K562 (cell line): ENCODE results near the gene ARPC1A. TPM values are rescaled to one million over a fixed set of nuclear protein-coding genes. Genes with fewer than 3 reads are reported as not detected.

Experiments
- ATAC-seq: fragments of 200-7000 bp; cut with Tn5 transposase; 3 replicates; pipeline ENCODE4 v1.9.1; 2020; ENCODE audit warnings: moderate library complexity
- BruUV-seq: library from RNA; stranded (reverse); fragments of 400-500 nt; replicated peaks from 2 replicates; lab custom pipeline; 2021; lab: Mats Ljungman, UMichigan
- CTCF ChIA-PET: fragments of 300-600 bp; formaldehyde crosslinking; extraction: SDS; loops from one replicate; lab custom pipeline; 2021; ENCODE audit warnings: low intra/inter-chr PET ratio; lab: Yijun Ruan, JAX
- POLR2A ChIA-PET: fragments of 300-600, 350-650 bp; sonication (Branson Sonifier 250); formaldehyde crosslinking; extraction: SDS; loops from one replicate; lab custom pipeline; 2021; ENCODE audit warnings: antibody characterized with exemption, inconsistent platforms; lab: Yijun Ruan, JAX
- DNase-seq, 4 experiments: peaks; one replicate each; pipeline versions ENCODE4 v3.0.0 to v3.0.0-alpha.2; 2011 to 2018; ENCODE audit warnings: low spot score in 3 of 4, mixed read lengths in 3 of 4; ENCODE audit errors: extremely low read depth in 1 of 4
- FAIRE-seq: peaks from 2 replicates; lab custom pipeline; 2011; peaks lifted over from hg19 to GRCh38; lab: Jason Lieb, UNC
- H2AFZ ChIP-seq: 2 replicates; pipeline ENCODE4 v1.6.0; 2011; ENCODE audit warnings: low read depth, low read length, control low read depth, inconsistent platforms
- H3K27ac ChIP-seq: fragments of 200-600 bp; 3 replicates; pipeline ENCODE4 v1.8.0; 2011; ENCODE audit warnings: low read depth, mild to moderate bottlenecking, control low read depth, inconsistent platforms, low read length, moderate library complexity, mixed read lengths; ENCODE audit errors: extremely low read depth
- H3K27me3 ChIP-seq, 2 experiments: fragments of 300-600 bp in 1 of 2; 2 replicates in 1 of 2; 3 replicates in 1 of 2; pipeline versions ENCODE4 v1.6.0 to v1.8.0; 2011; ENCODE audit warnings: inconsistent platforms in 2 of 2, low read length in 2 of 2, mild to moderate bottlenecking in 1 of 2, mixed read lengths in 1 of 2, moderate library complexity in 1 of 2; ENCODE audit not compliant: control insufficient read depth in 2 of 2, insufficient read depth in 2 of 2
- H3K36me3 ChIP-seq: fragments of 300-600 bp; 3 replicates; pipeline ENCODE4 v1.8.0; 2011; ENCODE audit warnings: mild to moderate bottlenecking, low read length, inconsistent platforms; ENCODE audit not compliant: control insufficient read depth, insufficient read depth
- H3K4me1 ChIP-seq, 2 experiments: fragments of 200-600 bp in 1 of 2; replicated peaks in 1 of 2; 2 replicates in 1 of 2; 3 replicates in 1 of 2; pipeline versions ENCODE4 v1.5.1 to v1.8.0; 2011; ENCODE audit warnings: inconsistent platforms in 2 of 2, low read length in 2 of 2, mild to moderate bottlenecking in 1 of 2, mixed read lengths in 1 of 2, moderate library complexity in 1 of 2; ENCODE audit not compliant: control insufficient read depth in 2 of 2, insufficient read depth in 2 of 2
- H3K4me2 ChIP-seq: 2 replicates; pipeline ENCODE4 v1.6.1; 2011; ENCODE audit warnings: low read length, control low read depth, inconsistent platforms, mixed read lengths; ENCODE audit not compliant: insufficient read depth
- H3K4me3 ChIP-seq: fragments of 200-600 bp; sonication (generic), shearing (Covaris generic); 2 replicates; pipeline ENCODE4 v1.5.1; 2016; ENCODE audit warnings: control low read depth, inconsistent platforms
- H3K79me2 ChIP-seq: fragments of 200-600 bp; 3 replicates; pipeline ENCODE4 v1.8.0; 2011; ENCODE audit warnings: low read length, inconsistent platforms; ENCODE audit not compliant: control insufficient read depth, insufficient read depth
- H3K9ac ChIP-seq, 2 experiments: 2 replicates each; pipeline versions ENCODE4 v1.6.0 to v1.6.1; 2011; ENCODE audit warnings: low read depth in 2 of 2, low read length in 2 of 2, control low read depth in 1 of 2, inconsistent platforms in 1 of 2, mild to moderate bottlenecking in 1 of 2, mixed read lengths in 1 of 2; ENCODE audit not compliant: insufficient read depth in 1 of 2
- H3K9me1 ChIP-seq: one replicate; pipeline ENCODE4 v1.6.0; 2011; ENCODE audit warnings: inconsistent platforms, mild to moderate bottlenecking, low read length, moderate library complexity; ENCODE audit not compliant: control insufficient read depth, insufficient read depth
- H3K9me3 ChIP-seq: replicated peaks from 2 replicates; pipeline ENCODE4 v1.5.1; 2011; ENCODE audit warnings: low read depth, low read length, inconsistent platforms; ENCODE audit not compliant: control insufficient read depth, insufficient read depth
- H4K20me1 ChIP-seq: replicated peaks from 2 replicates; pipeline ENCODE4 v1.6.1; 2011; ENCODE audit warnings: low read length, inconsistent platforms, mixed read lengths; ENCODE audit not compliant: control insufficient read depth, insufficient read depth
- C11orf30 ChIP-seq: fragments of 450-650 bp; IDR thresholded peaks from 2 replicates; pipeline ENCODE4 v1.6.1; 2016; ENCODE audit warnings: low read depth, mild to moderate bottlenecking
- ELF2 ChIP-seq: fragments of 250-450 bp; sonication (Bioruptor Pico); IDR thresholded peaks from 2 replicates; pipeline ENCODE4 v1.5.0; 2021; ENCODE audit warnings: mild to moderate bottlenecking
- GATAD2A ChIP-seq: fragments of 450-650 bp; IDR thresholded peaks from 2 replicates; pipeline ENCODE4 v1.6.1; 2017
- HBP1 ChIP-seq: fragments of 450-650 bp; formaldehyde crosslinking; IDR thresholded peaks from 2 replicates; pipeline ENCODE4 v1.4.0; 2022; ENCODE audit warnings: missing genetic modification characterization
- LCOR ChIP-seq: sonication (generic); formaldehyde crosslinking; IDR thresholded peaks from 2 replicates; pipeline ENCODE4 v1.8.0; 2022; ENCODE audit warnings: mild to moderate bottlenecking, missing genetic modification reagents
- MAX ChIP-seq: sonication (generic); formaldehyde crosslinking; IDR thresholded peaks from 2 replicates; pipeline ENCODE4 v1.9.0; 2022; ENCODE audit warnings: mild to moderate bottlenecking, missing genetic modification reagents
- MCM3 ChIP-seq: fragments of 450-650 bp; IDR thresholded peaks from 2 replicates; pipeline ENCODE4 v1.6.1; 2016
- RBM15 ChIP-seq: fragments of 200-400 bp; formaldehyde crosslinking; IDR thresholded peaks from 2 replicates; pipeline ENCODE4 v1.6.1; 2018; ENCODE audit warnings: mild to moderate bottlenecking, low read length, moderate library complexity; ENCODE audit not compliant: insufficient read depth
- RFX7 ChIP-seq: fragments of 250-450 bp; sonication (Bioruptor Pico); IDR thresholded peaks from 2 replicates; pipeline ENCODE4 v1.5.1; 2021; ENCODE audit warnings: mild to moderate bottlenecking
- SRSF3 ChIP-seq: fragments of 200-400 bp; formaldehyde crosslinking; IDR thresholded peaks from 2 replicates; pipeline ENCODE4 v1.6.1; 2016; ENCODE audit warnings: mild to moderate bottlenecking, low read length, moderate library complexity; ENCODE audit not compliant: insufficient read depth
- ZFPM2 ChIP-seq: fragments of 250-450 bp; sonication (Bioruptor Pico); IDR thresholded peaks from 2 replicates; pipeline ENCODE4 v1.5.1; 2022; ENCODE audit warnings: mild to moderate bottlenecking
- ZNF165 ChIP-seq: fragments of 250-450 bp; sonication (Bioruptor Pico); IDR thresholded peaks from 2 replicates; pipeline ENCODE4 v1.4.0; 2020; ENCODE audit warnings: borderline replicate concordance
- ZNF277 ChIP-seq: fragments of 250-450 bp; sonication (Bioruptor Pico); IDR thresholded peaks from 2 replicates; pipeline ENCODE4 v1.8.0; 2022; ENCODE audit warnings: inconsistent platforms, mild to moderate bottlenecking, moderate library complexity, borderline replicate concordance
- ZNF609 ChIP-seq: sonication (generic); formaldehyde crosslinking; IDR thresholded peaks from 2 replicates; pipeline ENCODE4 v1.8.1; 2023; ENCODE audit warnings: missing genetic modification reagents, mild to moderate bottlenecking, borderline replicate concordance
- WGBS: fragments of 100-300 bp; shearing (Covaris generic); methylation state at CpG from one replicate; pipeline ENCODE4 v1.1.6; 2016; ENCODE audit warnings: low coverage, mixed read lengths; ENCODE audit not compliant: insufficient coverage; ENCODE audit errors: missing lambda C conversion rate; 5-methylcytosine and 5-hydroxymethylcytosine counted together
- in situ Hi-C: fragments of 300-500 bp; cut with MboI; formaldehyde crosslinking; loops from 4 replicates; pipeline ENCODE4 v1.15.0; 2018; ENCODE audit warnings: inconsistent platforms, mixed read lengths
- intact Hi-C: fragments of 100-400 bp; cut with micrococcal nuclease; formaldehyde crosslinking; loops from 2 replicates; pipeline ENCODE4 v1.14.2; 2022
- polyA plus RNA-seq, 8 experiments: library from polyadenylated mRNA; depleted of rRNA in 4 of 8; stranded (reverse) in 5 of 8; unstranded in 3 of 8; fragments of >200 nt; fragmentation: Nextera tagmentation in 2 of 8; fragmentation: Illumina TruSeq in 1 of 8; extraction: Ambion mirVana in 2 of 8; extraction: Trizol in 1 of 8; gene quantifications; 2 replicates each; pipeline versions ENCODE4 v1.2.1 to v1.2.3, GENCODE V29; 2011 to 2014; ENCODE audit warnings: inconsistent platforms in 1 of 8, missing spikeins in 1 of 8
- total RNA-seq, 7 experiments: library from RNA; depleted of rRNA in 6 of 7; stranded (reverse); fragments of >200 nt in 6 of 7; fragmentation: Illumina TruSeq in 2 of 7; extraction: Trizol in 2 of 7; gene quantifications; 2 replicates each; pipeline versions ENCODE4 v1.2.1 to v1.2.3, GENCODE V29; 2011 to 2021; ENCODE audit warnings: low replicate concordance in 1 of 7

The ARPC1A gene
- total and polyA plus RNA-seq, 9 of the 15 experiments (the other 6 are each of a cell fraction or from before 2014, with no cell fraction given): 39.5 to 151 (median 86.1) TPM

GRCh38 chr7:99380032-99380822, 54.5 kb downstream of the ARPC1A start:
- H3K27ac ChIP-seq: peak overlapping the region; percentile 73
- CTCF ChIA-PET: no interaction called here
- FAIRE-seq (peak; percentile 96), ATAC-seq (peak; percentile 80), DNase-seq (peak; percentile 56 to 84 (median 66))
- H3K4me2 ChIP-seq: peak overlapping the region; percentile 88
- BruUV-seq: TSS peak; percentile 3
- peaks cover 67% of the 10 kb centered on the region for H3K36me3 ChIP-seq
- no peaks in the 10 kb centered on the region for H3K27me3 ChIP-seq
- peaks cover 6% of the 10 kb centered on the region for H3K9me1 ChIP-seq
- peak overlapping the region; percentile 25; the same call in 1 of the 2 replicates for H2AFZ ChIP-seq
- intact Hi-C loops: no loop called here
- peaks cover 27 to 57% of the 10 kb centered on the region in 2 experiments for H3K4me1 ChIP-seq
- WGBS: 18% methylated on average over 12 of the region's 12 CpGs
- peaks cover 23% of the 10 kb centered on the region; the same call in 1 of the 2 replicates for H4K20me1 ChIP-seq
- H3K9me3 ChIP-seq: no peaks in the 10 kb centered on the region
- H3K79me2 ChIP-seq: peaks cover 80% of the 10 kb centered on the region
- POLR2A ChIA-PET: interaction anchor here (0.7 to 1.4 kb wide), 2 partner anchors 10 to 11 kb away, joined by 3 to 4 read pairs; no protein-coding TSS in a partner anchor
- in situ Hi-C loops: no loop called here
- H3K4me3 ChIP-seq: peak overlapping the region; percentile 10; the same call in 1 of the 2 replicates
- H3K9ac ChIP-seq: peak overlapping the region; percentile 64 to 82
- no peak for TF ChIP-seq MCM3
- peak; percentile 69 for TF ChIP-seq LCOR (CRISPR knock-in tag)
- TF ChIP-seq ZFPM2: no peak
- TF ChIP-seq ZNF165 (CRISPR knock-in tag): 0 out of 2 replicates have a peak, but pooled peaks have one; percentile 21
- TF ChIP-seq RBM15: no peak
- no peak for TF ChIP-seq RFX7 (CRISPR knock-in tag)
- no peak for TF ChIP-seq ZNF277 (CRISPR knock-in tag)
- no peak for TF ChIP-seq MAX (CRISPR knock-in tag)
- TF ChIP-seq ZNF609 (CRISPR knock-in tag): no peak
- no peak for TF ChIP-seq GATAD2A
- peak; percentile 76 for TF ChIP-seq C11orf30
- TF ChIP-seq ELF2 (CRISPR knock-in tag): no peak
- TF ChIP-seq SRSF3: no peak
- TF ChIP-seq HBP1 (CRISPR knock-in tag): no peak
